Measurements from ENCODE around the gene SLIT1. TPM values are rescaled to one million over a fixed set of nuclear protein-coding genes. Genes with fewer than 3 reads are reported as not detected.

SLIT1 gene
- polyA plus RNA-seq, 1 donor from 2014 or later = 9.5 TPM

DNA sequence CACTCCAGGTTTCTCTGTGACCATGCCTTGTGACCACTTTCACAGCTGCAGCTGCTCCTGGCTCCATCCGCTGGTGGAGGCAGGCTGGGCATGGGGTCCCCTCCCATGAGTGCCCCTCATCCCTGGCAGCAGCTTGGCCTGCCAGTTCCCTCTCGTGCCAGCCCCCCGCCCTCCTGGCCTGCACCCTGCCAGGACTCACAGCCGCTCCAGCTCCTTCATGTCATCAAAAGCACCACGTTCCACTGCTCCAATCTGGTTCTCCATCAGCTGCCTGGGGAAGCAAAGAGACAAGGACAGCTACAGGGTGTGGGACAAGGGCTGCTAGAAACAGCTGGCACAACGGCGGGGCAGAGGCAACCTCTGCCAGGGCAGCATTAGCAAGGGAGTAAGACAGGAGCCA, 22.6 kb downstream of the SLIT1 start:
- Histone ChIP-seq H3K27ac (ENCODE audit: low read length) (no peak overlapping the region), H3K79me2 (replicated peaks; ENCODE audit: insufficient read depth, low read length) (no peaks in the 10 kb centered on the region), H3K9me3 (ENCODE audit: low read length) (no peaks in the 10 kb centered on the region), H2AFZ (ENCODE audit: low read depth, low read length) (no peak overlapping the region), H3K36me3 (ENCODE audit: insufficient read depth, low read length) (no peaks in the 10 kb centered on the region), H3K9ac (ENCODE audit: low read length) (no peak overlapping the region), H3K27me3 (ENCODE audit: insufficient read depth, low read depth, low read length) (no peaks in the 10 kb centered on the region), H3K4me2 (ENCODE audit: low read length) (no peak overlapping the region), H3K9me2 (ENCODE audit: insufficient read depth, low read length) (no peaks in the 10 kb centered on the region), H3K4me3 (ENCODE audit: low read length) (no peak overlapping the region), H4K20me1 (ENCODE audit: insufficient read depth) (no peaks in the 10 kb centered on the region), H3F3A (ENCODE audit: insufficient read depth, low read length, poor library complexity, severe bottlenecking) (no peaks in the 10 kb centered on the region)
- TF ChIP-seq, protein P1, sequence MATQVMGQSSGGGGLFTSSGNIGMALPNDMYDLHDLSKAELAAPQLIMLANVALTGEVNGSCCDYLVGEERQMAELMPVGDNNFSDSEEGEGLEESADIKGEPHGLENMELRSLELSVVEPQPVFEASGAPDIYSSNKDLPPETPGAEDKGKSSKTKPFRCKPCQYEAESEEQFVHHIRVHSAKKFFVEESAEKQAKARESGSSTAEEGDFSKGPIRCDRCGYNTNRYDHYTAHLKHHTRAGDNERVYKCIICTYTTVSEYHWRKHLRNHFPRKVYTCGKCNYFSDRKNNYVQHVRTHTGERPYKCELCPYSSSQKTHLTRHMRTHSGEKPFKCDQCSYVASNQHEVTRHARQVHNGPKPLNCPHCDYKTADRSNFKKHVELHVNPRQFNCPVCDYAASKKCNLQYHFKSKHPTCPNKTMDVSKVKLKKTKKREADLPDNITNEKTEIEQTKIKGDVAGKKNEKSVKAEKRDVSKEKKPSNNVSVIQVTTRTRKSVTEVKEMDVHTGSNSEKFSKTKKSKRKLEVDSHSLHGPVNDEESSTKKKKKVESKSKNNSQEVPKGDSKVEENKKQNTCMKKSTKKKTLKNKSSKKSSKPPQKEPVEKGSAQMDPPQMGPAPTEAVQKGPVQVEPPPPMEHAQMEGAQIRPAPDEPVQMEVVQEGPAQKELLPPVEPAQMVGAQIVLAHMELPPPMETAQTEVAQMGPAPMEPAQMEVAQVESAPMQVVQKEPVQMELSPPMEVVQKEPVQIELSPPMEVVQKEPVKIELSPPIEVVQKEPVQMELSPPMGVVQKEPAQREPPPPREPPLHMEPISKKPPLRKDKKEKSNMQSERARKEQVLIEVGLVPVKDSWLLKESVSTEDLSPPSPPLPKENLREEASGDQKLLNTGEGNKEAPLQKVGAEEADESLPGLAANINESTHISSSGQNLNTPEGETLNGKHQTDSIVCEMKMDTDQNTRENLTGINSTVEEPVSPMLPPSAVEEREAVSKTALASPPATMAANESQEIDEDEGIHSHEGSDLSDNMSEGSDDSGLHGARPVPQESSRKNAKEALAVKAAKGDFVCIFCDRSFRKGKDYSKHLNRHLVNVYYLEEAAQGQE (IDR thresholded peaks at IDR 0.05; ENCODE audit: borderline replicate concordance) = no peak
- TF ChIP-seq RAD21 (conservative IDR thresholded peaks at IDR 0.05) (no peak), EP300 (conservative IDR thresholded peaks at IDR 0.05; ENCODE audit: poor library complexity, severe bottlenecking) (no peak), SMC3 (conservative IDR thresholded peaks at IDR 0.05; ENCODE audit: poor library complexity) (no peak), EZH2 (IDR thresholded peaks at IDR 0.05; ENCODE audit: borderline replicate concordance, insufficient read depth, low read length, poor library complexity, severe bottlenecking) (no peak), MXI1 (conservative IDR thresholded peaks at IDR 0.05; ENCODE audit: poor library complexity, severe bottlenecking) (no peak), TAF1 (IDR thresholded peaks at IDR 0.05; ENCODE audit: low read depth) (no peak), POLR2AphosphoS5 (IDR thresholded peaks at IDR 0.05) (no peak)
- TF ChIP-seq, protein P2, sequence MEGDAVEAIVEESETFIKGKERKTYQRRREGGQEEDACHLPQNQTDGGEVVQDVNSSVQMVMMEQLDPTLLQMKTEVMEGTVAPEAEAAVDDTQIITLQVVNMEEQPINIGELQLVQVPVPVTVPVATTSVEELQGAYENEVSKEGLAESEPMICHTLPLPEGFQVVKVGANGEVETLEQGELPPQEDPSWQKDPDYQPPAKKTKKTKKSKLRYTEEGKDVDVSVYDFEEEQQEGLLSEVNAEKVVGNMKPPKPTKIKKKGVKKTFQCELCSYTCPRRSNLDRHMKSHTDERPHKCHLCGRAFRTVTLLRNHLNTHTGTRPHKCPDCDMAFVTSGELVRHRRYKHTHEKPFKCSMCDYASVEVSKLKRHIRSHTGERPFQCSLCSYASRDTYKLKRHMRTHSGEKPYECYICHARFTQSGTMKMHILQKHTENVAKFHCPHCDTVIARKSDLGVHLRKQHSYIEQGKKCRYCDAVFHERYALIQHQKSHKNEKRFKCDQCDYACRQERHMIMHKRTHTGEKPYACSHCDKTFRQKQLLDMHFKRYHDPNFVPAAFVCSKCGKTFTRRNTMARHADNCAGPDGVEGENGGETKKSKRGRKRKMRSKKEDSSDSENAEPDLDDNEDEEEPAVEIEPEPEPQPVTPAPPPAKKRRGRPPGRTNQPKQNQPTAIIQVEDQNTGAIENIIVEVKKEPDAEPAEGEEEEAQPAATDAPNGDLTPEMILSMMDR (IDR thresholded peaks at IDR 0.05; ENCODE audit: poor library complexity, severe bottlenecking) = no peak

DNA sequence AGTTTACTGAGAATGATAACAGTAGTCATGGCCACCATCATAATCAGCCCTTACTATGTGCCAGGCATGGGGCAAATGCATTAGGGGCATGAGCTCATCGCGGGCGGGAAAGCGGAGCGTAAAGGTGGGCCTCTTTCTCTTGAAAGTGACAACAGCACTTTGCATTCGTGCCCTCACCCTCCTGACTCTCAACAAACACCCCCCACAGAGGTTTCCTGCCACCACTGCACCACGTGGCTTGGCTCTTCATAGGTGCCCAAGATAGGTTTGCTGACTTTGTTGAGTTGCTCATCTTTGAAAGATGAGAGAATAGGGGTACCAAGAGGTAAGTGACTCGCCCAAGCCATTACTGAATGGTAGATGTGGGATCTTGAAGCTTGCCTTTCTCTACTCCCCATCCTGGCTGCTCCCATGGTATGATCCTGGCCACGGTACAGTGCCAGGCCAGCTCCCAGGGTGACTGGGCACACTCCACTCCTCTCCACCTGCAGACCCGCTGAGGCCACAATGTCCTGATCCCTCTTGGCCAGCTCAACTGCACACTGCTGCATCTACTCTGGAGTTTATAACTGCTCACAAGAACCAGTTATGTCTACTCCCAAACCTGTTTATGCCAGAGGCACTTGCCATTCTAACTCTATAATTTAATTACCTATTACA, 26.0 kb downstream of the SLIT1 start:
- no peak overlapping the region for H3K9ac ChIP-seq (ENCODE audit: low read length)
- H3K27ac ChIP-seq (ENCODE audit: low read length) = no peak overlapping the region
- H3K4me3 ChIP-seq (ENCODE audit: low read length) = no peak overlapping the region
- no peaks in the 10 kb centered on the region for H3K9me2 ChIP-seq (ENCODE audit: insufficient read depth, low read length)
- H3K79me2 ChIP-seq (replicated peaks; ENCODE audit: insufficient read depth, low read length) = no peaks in the 10 kb centered on the region
- H3K9me3 ChIP-seq (ENCODE audit: low read length) = no peaks in the 10 kb centered on the region
- no peak for TF ChIP-seq MXI1 (conservative IDR thresholded peaks at IDR 0.05; ENCODE audit: poor library complexity, severe bottlenecking)
- no peak for TF ChIP-seq EZH2 (IDR thresholded peaks at IDR 0.05; ENCODE audit: borderline replicate concordance, insufficient read depth, low read length, poor library complexity, severe bottlenecking)
- TF ChIP-seq, protein P1 (IDR thresholded peaks at IDR 0.05; ENCODE audit: borderline replicate concordance) = no peak
- no peak for TF ChIP-seq EP300 (conservative IDR thresholded peaks at IDR 0.05; ENCODE audit: poor library complexity, severe bottlenecking)
- TF ChIP-seq TAF1 (IDR thresholded peaks at IDR 0.05; ENCODE audit: low read depth) = no peak
- no peak for TF ChIP-seq SMC3 (conservative IDR thresholded peaks at IDR 0.05; ENCODE audit: poor library complexity)
- no peak for TF ChIP-seq RAD21 (conservative IDR thresholded peaks at IDR 0.05)
- TF ChIP-seq, protein P2 (IDR thresholded peaks at IDR 0.05; ENCODE audit: poor library complexity, severe bottlenecking) = no peak
- no peak overlapping the region for H3K4me2 ChIP-seq (ENCODE audit: low read length)
- no peaks in the 10 kb centered on the region for H3F3A ChIP-seq (ENCODE audit: insufficient read depth, low read length, poor library complexity, severe bottlenecking)
- no peaks in the 10 kb centered on the region for H3K27me3 ChIP-seq (ENCODE audit: insufficient read depth, low read depth, low read length)
- no peaks in the 10 kb centered on the region for H4K20me1 ChIP-seq (ENCODE audit: insufficient read depth)
- no peak overlapping the region for H2AFZ ChIP-seq (ENCODE audit: low read depth, low read length)
- H3K36me3 ChIP-seq (ENCODE audit: insufficient read depth, low read length) = no peaks in the 10 kb centered on the region

Data from neural cell (in vitro differentiated cells).